Stimulated activated CD8-positive, alpha-beta memory T cell treated with anti-CD3 and anti-CD28 coated beads, Interleukin-4, amount 100 ng/mL, for 1 hour (primary cell): ENCODE data around the gene SLC43A1.
"Not testable (repeated sequence)": the region's sequence is repeated elsewhere in the genome, so short reads cannot be mapped to it uniquely, and the experiment has no call there.

Experiments
- DNase-seq, 2 donors: peaks; one replicate each; pipeline ENCODE4 v3.0.0-alpha.2; 2020; ENCODE audit warnings: low read depth in 2 of 2, low spot score in 1 of 2

SLC43A1 gene

GRCh38 chr11:57461841-57462489 lies 53.5 kb downstream of the SLC43A1 start:
- no peak for DNase-seq

DNA sequence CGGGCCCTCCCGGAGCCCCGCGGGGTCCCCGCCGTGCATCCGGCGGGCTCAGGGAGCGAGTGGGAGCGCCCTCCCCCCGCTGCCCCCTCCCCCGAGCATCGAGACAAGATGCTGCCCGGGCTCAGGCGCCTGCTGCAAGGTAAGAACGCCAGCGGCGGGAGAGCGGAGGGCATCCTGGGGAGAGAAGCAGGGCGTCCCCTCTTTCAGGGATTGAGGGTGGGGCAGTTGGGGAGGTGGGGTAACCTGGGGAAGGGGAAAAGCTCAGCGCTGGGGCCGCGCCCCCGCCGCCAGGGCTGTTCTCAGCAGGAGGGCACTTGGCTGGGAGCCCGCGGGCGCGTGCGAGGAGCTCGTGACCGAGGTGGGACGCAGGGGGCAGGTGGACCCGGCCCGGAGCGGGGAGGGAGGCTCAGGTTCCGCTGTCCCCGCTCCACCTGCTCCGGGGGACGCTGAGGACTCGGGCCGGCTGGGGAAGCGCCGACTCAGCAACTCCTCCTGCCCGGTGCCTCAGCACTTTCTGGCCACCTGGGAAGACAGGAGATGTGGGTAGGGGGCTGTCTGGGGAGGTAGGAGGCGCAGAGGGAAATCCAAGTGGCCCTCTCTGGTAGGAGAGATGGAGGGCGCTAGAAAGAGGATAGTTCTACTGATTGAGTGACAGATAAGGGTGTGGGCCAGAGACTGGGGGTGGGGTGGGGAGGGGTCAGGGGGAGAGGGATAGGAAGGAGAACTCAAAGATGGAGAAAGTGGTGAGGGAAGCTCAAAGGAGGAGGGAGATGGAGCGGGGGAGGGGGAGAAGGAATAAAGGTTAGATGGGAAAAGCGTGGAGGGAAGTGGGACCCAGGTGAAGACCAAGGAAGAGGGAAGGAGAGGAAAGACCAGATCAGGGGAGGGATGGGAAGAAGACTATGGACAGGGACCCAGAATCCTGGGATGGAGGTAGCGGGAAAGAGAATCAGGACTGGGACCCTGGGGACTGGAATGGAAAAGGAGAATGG lies 54.4 kb downstream of the SLC43A1 start:
- no peak for DNase-seq

DNA sequence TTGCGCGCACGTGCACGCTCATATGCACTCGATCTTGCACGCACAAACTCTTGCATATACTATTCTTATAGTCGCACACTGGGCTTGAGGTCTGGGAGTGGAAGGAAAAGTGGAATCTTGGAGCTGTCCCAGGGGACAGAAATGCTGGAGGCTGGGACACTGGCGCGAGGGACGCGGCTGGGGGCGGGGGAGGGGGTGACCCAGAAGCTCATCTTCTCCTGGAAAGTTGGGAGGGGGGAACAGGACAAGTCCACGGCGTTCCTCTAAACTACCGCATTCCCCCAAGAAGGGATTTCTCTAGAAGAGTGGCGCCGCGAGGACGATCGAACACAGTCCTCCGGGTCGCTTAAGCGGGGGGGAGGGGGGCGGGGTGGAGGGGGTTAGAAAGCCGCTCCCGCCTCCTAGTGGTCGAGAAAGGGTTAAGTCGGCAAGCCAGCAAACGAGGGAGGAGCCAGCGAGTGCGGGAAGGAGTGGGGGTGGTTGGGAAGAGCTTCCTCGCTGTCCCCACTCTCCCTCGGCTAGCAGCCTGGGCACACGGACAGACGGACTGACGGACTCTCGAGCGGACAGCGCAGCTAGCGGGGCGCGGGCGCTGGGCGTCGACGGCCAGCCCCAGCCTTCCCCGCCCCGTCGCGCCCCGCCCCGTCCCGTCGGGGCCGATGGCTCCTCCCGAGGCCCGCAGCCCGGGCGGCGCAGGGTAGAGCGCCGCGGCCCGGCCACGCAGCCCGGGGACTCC lies 55.3 kb downstream of the SLC43A1 start, which contains the start of gene RTN4RL2:
TSS of gene RTN4RL2 (plus strand) at position 507 of the 736 bp plus-strand sequence. CDS start 338 bp downstream, outside the sequence.
- DNase-seq: no peak

DNA sequence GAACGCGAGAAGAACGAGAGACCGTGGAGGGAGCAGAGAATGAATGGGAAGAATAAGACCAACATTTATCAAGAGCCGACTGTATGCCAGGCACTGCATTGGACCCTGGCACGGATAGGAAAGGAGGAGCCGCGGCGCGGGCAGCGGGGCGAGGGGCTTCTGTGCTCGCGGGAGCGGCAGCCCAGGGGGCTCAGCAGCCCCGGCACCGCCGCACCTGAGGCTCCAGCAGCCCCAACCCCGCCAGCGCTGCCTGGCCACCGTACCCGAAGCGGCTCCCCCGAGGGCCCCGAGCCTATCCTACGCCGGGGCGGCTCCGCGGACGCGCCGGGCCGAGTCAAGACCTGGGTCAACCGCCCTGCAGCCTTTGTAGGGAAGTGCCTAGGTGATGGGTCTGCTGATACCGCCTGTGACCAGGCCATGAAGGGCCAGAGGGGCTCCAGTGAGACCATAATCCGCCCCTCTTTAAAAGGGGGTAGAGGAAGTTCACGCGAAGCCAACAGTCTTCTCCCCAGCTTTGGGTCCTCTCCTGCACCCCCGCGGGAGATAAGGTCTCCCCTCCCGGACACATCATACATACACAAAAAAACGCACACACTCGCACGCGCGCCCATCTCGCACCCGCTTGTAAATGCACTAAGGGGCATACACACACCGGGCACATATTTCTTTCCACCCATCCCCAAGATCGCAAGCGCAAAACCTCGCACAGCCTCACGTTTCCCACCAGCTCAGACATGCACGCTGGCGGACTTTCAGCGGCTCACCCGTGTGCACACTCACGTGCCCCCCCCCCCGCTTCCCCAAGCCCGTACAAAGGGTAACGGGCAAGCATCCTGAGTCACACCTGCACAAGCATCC lies 56.1 kb downstream of the SLC43A1 start:
- DNase-seq: no peak

DNA sequence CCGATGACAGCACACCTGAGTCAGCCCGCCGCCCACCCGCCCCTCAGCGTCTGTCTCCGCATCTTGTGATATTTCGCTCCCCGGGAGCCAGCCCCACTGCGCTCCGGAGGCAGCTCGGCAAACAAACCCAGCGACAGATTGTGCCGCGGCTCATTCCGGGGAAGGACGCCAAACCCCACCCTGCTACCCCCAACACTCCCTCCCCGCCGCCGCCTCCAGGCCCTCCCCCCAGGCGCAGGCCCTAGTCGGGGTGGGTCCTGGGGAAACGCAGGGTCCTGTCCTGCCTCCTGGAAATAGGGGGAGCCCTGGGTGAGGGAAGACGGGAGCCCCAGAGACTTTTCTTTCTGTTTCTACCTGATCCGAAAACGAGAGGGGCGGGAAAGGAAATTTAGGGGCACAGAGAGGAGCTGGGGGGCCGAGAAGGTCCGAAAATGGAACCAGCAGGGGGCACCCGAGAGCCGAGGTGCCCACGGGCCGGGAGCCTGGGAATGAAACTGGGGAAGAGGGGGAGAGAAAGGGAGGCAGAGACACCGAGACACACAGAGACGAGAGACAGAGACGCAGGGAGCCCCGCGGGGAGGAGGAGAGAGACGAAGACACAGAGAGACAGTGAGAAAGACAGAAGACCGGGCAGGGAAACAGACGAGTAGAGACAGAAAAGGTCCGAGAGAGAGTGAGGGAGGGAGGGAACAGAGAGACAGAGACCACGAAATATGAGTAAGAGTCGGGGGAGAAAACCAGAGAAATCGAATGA lies 56.9 kb downstream of the SLC43A1 start:
- DNase-seq: no peak

DNA sequence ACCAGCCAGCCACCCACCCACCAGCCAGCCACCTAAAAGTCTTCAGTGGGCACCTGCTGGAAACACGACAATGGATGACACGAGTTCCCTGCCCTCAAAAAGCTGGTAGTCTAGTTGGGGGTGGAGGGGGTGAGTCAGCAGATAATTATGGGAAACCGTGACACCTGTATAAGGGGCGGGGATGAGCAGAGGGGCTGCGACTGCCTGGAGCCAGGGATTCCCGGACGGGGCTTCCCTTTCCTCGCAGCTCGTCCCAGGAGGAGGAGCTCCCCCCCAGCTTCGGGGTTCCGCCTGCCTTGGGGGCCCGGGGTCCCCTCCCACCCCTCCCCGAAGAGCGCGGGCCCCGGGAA lies 57.5 kb downstream of the SLC43A1 start:
- no peak for DNase-seq

DNA sequence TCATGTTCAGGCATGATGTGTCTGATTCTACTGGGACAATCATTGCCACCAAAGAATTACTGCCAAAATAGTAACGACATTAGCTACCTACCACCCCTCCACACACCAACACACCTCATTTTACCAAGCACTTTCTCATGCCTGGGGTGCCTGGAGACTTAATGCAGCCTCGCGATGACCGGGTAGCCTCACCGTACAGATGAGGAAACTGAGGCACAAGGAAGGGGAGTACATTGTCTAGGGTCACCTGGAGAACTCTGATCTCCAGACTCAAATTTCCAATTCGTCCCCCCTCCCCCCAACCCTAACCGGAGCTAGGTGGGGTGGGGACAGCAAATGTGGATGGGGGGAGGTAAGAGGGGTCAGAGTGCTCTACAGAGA lies 57.9 kb downstream of the SLC43A1 start:
- DNase-seq: no peak

- DNase-seq: peak; percentile 47 to 53
Observed at GRCh38 chr11:57456960-57457642, 58.4 kb downstream of the SLC43A1 start.

DNA sequence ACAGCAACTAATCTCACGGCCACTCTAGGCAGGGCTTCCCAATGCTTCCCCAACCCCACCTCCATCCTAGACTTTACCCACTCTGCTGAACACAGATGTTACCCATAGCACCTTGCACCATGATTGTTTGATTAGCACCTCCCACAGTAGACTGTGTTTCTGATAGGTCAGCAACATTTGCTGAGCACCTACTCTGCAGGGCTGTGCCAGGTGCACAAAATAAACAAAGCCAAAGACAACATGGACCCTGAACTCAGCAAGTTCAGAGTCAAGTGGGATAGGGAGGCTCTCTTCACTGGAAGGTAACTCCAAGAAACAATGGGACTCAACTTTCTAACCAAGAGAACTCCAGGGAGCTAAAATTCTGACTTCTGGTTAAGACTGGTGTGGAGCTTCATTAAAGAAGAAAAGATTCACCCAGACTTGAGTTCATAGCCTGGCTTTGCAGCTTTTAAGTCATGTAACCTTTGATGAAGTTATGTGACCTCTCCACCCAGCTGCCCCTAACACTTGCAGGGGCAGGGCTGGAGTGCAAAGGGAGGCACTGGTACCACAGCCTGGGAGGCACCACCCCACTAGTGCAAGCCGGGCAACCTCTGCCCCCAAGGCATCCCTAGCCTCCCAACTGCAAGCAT lies 61.8 kb downstream of the SLC43A1 start:
- DNase-seq: no peak

- DNase-seq: no peak
Observed at GRCh38 chr11:57446055-57446454, 69.4 kb downstream of the SLC43A1 start.

- DNase-seq: not testable (repeated sequence)
Observed at GRCh38 chr11:57445122-57445394, 70.4 kb downstream of the SLC43A1 start.

- DNase-seq: no peak
Observed at GRCh38 chr11:57444362-57445121, 71.0 kb downstream of the SLC43A1 start.

DNA sequence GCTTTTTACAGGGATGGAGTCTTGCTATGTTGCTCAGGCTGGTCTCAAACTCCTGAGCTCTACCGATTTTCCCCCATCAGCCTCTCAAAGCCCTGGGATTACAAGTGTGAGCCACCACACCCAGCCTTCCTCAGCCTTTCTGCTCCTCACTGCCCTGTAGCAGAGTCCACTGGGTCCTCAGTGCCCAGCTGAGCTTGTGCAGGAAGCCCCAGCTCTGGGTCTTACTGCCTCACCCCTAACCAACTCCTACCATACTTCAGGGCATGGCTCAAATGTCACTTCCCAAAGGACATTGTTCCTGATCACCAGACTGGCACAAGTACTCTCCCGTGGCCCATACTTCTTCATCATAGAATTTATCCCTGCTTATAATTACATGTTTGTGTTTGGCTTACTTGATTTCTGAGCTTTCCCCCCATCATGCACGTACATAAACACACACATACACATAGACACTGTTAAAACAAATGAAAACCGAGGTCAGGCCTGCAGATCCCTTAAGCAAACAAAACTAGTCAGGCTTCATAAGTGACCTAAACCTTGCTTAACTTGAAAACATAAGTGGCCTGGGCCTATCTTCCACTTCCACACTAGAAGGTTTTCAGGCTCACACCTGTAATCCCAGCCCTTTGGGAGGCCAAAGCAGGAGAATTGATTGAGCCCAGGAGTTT lies 74.6 kb downstream of the SLC43A1 start:
- no peak for DNase-seq

GRCh38 chr11:57439786-57440185 lies 75.7 kb downstream of the SLC43A1 start:
- DNase-seq: no peak

DNA sequence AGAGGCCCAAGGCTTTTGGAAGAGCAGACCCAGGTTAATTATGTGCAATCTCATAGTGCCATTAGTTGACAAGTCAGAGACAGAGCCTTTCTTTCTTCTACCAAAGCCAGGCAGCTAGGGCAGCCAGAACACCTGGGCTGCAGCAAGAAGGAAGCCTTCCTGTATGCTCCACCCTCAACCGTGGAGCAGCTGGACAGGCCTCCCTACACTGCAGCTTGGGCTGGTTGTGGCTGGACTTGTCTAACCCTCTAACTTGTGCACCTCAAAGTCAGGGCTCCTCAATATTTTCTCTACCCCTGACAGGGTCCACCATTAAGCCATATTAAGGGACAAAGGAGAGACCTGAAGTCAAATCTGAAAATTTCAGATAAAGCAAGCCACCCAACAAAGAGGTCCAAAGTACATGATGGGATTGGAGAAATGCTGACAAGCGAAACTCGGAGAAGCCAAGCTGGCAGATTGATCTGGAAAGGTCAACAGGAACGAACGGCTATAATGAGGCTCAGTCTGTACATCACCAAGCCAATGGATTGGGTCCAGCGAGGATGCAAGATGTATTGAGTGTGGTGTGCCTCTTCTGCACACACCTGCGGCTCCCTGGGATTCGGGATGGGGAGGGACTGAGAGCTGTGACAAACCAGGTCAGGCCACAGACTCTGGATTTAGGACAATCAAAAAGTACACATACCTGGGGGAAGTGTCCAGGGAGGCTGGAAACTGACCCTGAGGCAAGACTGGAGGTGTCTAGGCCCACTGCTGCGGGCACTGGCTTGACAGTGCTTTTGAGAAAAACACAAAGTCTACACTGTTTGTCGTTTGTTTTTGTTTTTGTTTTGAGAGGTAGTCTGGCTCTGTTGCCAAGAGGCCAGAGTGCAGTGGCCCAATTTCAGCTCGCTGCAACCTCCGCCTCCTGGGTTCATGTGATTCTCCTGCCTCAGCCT lies 76.9 kb downstream of the SLC43A1 start:
- DNase-seq: no peak

- DNase-seq: no peak
Observed at GRCh38 chr11:57436031-57436430, 79.5 kb downstream of the SLC43A1 start.
